SK-N-SH treated with all-trans-retinoic acid at 6 μM for 48 hours (cell line): Measurements from ENCODE around the gene FRMD4A.

Source experiments
- ARNTL ChIP-seq: fragments of 450-650 bp; formaldehyde crosslinking; IDR thresholded peaks from 2 replicates; pipeline ENCODE4 v1.5.0; 2020; ENCODE audit warnings: low read depth, mild to moderate bottlenecking, moderate library complexity, borderline replicate concordance
- BACH2 ChIP-seq: fragments of 250-450 bp; sonication (Bioruptor Pico); IDR thresholded peaks from 2 replicates; pipeline ENCODE4 v1.9.0; 2021; ENCODE audit warnings: mild to moderate bottlenecking, borderline replicate concordance
- CREB5 ChIP-seq: fragments of 250-450 bp; sonication (Bioruptor Pico); IDR thresholded peaks from 2 replicates; pipeline ENCODE4 v1.5.1; 2020; ENCODE audit warnings: low read depth, mild to moderate bottlenecking, moderate library complexity
- GLIS3 ChIP-seq: fragments of 250-450 bp; sonication (Bioruptor Pico); IDR thresholded peaks from 2 replicates; pipeline ENCODE4 v1.5.0; 2020; ENCODE audit warnings: mild to moderate bottlenecking, moderate library complexity
- OSR1 ChIP-seq: fragments of 250-450 bp; sonication (Bioruptor Pico); IDR thresholded peaks from 2 replicates; pipeline ENCODE4 v1.8.0; 2022; ENCODE audit warnings: moderate library complexity, mild to moderate bottlenecking, inconsistent platforms
- PATZ1 ChIP-seq: fragments of 250-450 bp; sonication (Bioruptor Pico); IDR thresholded peaks from 2 replicates; pipeline ENCODE4 v1.8.0; 2020; ENCODE audit warnings: mild to moderate bottlenecking, moderate library complexity, borderline replicate concordance
- PPARA ChIP-seq: fragments of 250-450 bp; sonication (Bioruptor Pico); IDR thresholded peaks from 2 replicates; pipeline ENCODE4 v1.5.0; 2020; ENCODE audit warnings: mild to moderate bottlenecking, borderline replicate concordance
- RARB ChIP-seq: fragments of 250-450 bp; sonication (Bioruptor Pico); IDR thresholded peaks from 2 replicates; pipeline ENCODE4 v1.8.0; 2021; ENCODE audit warnings: mild to moderate bottlenecking, moderate library complexity
- TCF4 ChIP-seq: fragments of 250-450 bp; sonication (Bioruptor Pico); IDR thresholded peaks from 2 replicates; pipeline ENCODE4 v1.8.0; 2021; ENCODE audit warnings: mild to moderate bottlenecking, moderate library complexity, borderline replicate concordance
- TOX ChIP-seq: fragments of 250-450 bp; sonication (Bioruptor Pico); IDR thresholded peaks from 2 replicates; pipeline ENCODE4 v1.8.0; 2021; ENCODE audit warnings: mild to moderate bottlenecking, moderate library complexity, borderline replicate concordance
- ZC3H10 ChIP-seq: fragments of 250-450 bp; sonication (Bioruptor Pico); IDR thresholded peaks from 2 replicates; pipeline ENCODE4 v1.5.1; 2021; ENCODE audit warnings: mild to moderate bottlenecking, moderate library complexity
- ZFP3 ChIP-seq: fragments of 250-450 bp; sonication (Bioruptor Pico); IDR thresholded peaks from 2 replicates; pipeline ENCODE4 v1.5.0; 2020; ENCODE audit warnings: mild to moderate bottlenecking, moderate library complexity

GRCh38 chr10:13820964-13821337, 509.8 kb downstream of the FRMD4A start:
- TF ChIP-seq ARNTL (no peak), GLIS3 (CRISPR knock-in tag) (no peak), RARB (CRISPR knock-in tag) (no peak), PPARA (CRISPR knock-in tag) (no peak), ZFP3 (CRISPR knock-in tag) (no peak), CREB5 (CRISPR knock-in tag) (no peak), BACH2 (CRISPR knock-in tag) (no peak), TOX (CRISPR knock-in tag) (no peak), PATZ1 (CRISPR knock-in tag) (no peak), ZC3H10 (CRISPR knock-in tag) (no peak), TCF4 (CRISPR knock-in tag) (no peak), OSR1 (CRISPR knock-in tag) (no peak)
